ENCODE results near the gene FAM222B.

GRCh38 chr17:28712705-28713415 is 129.7 kb downstream of the FAM222B start:
- TF ChIP-seq CTCF (conservative IDR thresholded peaks at IDR 0.05; ENCODE audit: low read depth, low read length), result no peak
- no peak for TF ChIP-seq POLR2A (IDR thresholded peaks at IDR 0.05; ENCODE audit: low read depth, low read length)
- TF ChIP-seq CEBPB (IDR thresholded peaks at IDR 0.05; ENCODE audit: low read depth, low read length), result no peak
- no peak for TF ChIP-seq RAD21 (IDR thresholded peaks at IDR 0.05; ENCODE audit: low read length)
- TF ChIP-seq FOS (IDR thresholded peaks at IDR 0.05; ENCODE audit: low read depth, low read length), result no peak
- no peak for TF ChIP-seq SMC3 (IDR thresholded peaks at IDR 0.05; ENCODE audit: low read depth, low read length)
- no peak for TF ChIP-seq RCOR1 (IDR thresholded peaks at IDR 0.05; ENCODE audit: insufficient replicate concordance, low read length)

All from IMR-90 (cell line).